ENCODE results near the gene GPC6. TPM values are rescaled to one million over a fixed set of nuclear protein-coding genes. Genes with fewer than 3 reads are reported as not detected.
A peak's percentile ranks its signal among the peaks of the same experiment; 100 is the strongest.

GPC6 gene
- total RNA-seq, 2 donors from 2014 or later, result 3.4 to 5.3 TPM

DNA sequence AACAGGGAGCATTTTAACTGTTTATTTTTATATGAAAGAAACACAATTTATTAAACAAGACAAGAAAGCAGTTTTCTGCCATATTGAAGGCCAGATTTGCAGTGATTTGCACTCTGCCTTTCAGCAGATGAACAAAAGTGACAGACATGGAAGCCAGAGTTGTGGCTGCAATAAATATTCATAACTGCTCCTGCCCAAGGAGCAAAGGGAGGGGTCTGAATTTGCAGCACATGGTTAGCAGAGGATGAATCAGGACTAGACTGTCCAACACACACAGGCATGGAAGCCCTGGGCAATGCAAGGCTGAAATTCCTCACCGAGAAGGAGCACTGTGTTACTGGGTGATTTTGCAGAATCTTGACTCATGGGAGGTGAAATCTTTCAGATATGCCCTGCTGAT, 834.7 kb downstream of the GPC6 start:
- Histone ChIP-seq H3K9me3 (no peaks in the 10 kb centered on the region), H3K27ac (no peak overlapping the region), H3K27me3 (replicated peaks; ENCODE audit: insufficient read depth) (no peaks in the 10 kb centered on the region), H3K4me3 (no peak overlapping the region), H3K36me3 (no peaks in the 10 kb centered on the region), H3K4me1 (replicated peaks) (no peaks in the 10 kb centered on the region)
- no peak for DNase-seq (ENCODE audit: low spot score)
- WGBS, result 46% methylated on average over 1 of the region's 1 CpG
- intact Hi-C loops (cut with DNase I), result no loop called here
- TF ChIP-seq POLR2AphosphoS5 (IDR thresholded peaks at IDR 0.05) (no peak), CTCF (IDR thresholded peaks at IDR 0.05) (no peak), POLR2A (IDR thresholded peaks at IDR 0.05) (no peak)

DNA sequence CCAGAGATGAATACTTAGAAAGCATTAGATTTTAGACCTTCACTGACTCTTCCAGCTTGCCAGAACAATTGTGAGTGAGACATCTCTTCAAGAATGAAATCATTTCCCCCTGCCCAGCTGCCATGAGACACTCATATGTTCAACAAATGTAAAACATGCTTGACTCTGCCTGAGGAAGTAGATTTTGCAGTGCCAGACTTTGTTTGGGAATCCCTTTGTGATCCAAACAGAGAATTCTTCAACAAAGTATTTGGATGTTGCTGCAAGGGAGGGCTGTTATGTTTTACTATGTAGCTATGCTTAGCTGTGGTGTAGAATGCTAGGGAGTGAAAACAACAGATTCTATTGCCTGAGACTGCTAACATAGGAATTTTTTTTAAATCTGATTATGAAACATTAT, 836.5 kb downstream of the GPC6 start:
- Histone ChIP-seq H3K9me3 (no peaks in the 10 kb centered on the region), H3K27me3 (replicated peaks; ENCODE audit: insufficient read depth) (no peaks in the 10 kb centered on the region), H3K4me1 (replicated peaks) (no peaks in the 10 kb centered on the region), H3K36me3 (no peaks in the 10 kb centered on the region), H3K27ac (no peak overlapping the region), H3K4me3 (no peak overlapping the region)
- no peak for DNase-seq (ENCODE audit: low spot score)
- TF ChIP-seq POLR2AphosphoS5 (IDR thresholded peaks at IDR 0.05) (no peak), CTCF (IDR thresholded peaks at IDR 0.05) (no peak), POLR2A (IDR thresholded peaks at IDR 0.05) (no peak)
- intact Hi-C loops (cut with DNase I), result no loop called here

- Histone ChIP-seq H3K27ac (no peak overlapping the region), H3K36me3 (no peaks in the 10 kb centered on the region), H3K4me1 (replicated peaks) (no peaks in the 10 kb centered on the region), H3K9me3 (no peaks in the 10 kb centered on the region), H3K27me3 (replicated peaks; ENCODE audit: insufficient read depth) (no peaks in the 10 kb centered on the region), H3K4me3 (no peak overlapping the region)
- intact Hi-C loops (cut with DNase I), result no loop called here
- 84% methylated on average over 4 of the region's 4 CpGs for WGBS
- DNase-seq (ENCODE audit: low spot score), result no peak
- TF ChIP-seq POLR2A (IDR thresholded peaks at IDR 0.05), result no peak
- no peak for TF ChIP-seq CTCF (IDR thresholded peaks at IDR 0.05)
- no peak for TF ChIP-seq POLR2AphosphoS5 (IDR thresholded peaks at IDR 0.05)
Measured at GRCh38 chr13:94063848-94064247, 837.2 kb downstream of the GPC6 start.

GRCh38 chr13:94065741-94066140, 839.1 kb downstream of the GPC6 start:
- Histone ChIP-seq H3K9me3 (no peaks in the 10 kb centered on the region), H3K4me3 (no peak overlapping the region), H3K27me3 (replicated peaks; ENCODE audit: insufficient read depth) (no peaks in the 10 kb centered on the region), H3K4me1 (replicated peaks) (no peaks in the 10 kb centered on the region), H3K36me3 (no peaks in the 10 kb centered on the region), H3K27ac (no peak overlapping the region)
- WGBS, result 60% methylated on average over 1 of the region's 1 CpG
- DNase-seq (ENCODE audit: low spot score), result no peak
- TF ChIP-seq POLR2A (IDR thresholded peaks at IDR 0.05) (no peak), POLR2AphosphoS5 (IDR thresholded peaks at IDR 0.05) (no peak), CTCF (IDR thresholded peaks at IDR 0.05) (no peak)
- intact Hi-C loops (cut with DNase I), result no loop called here

GRCh38 chr13:94073007-94073744, 846.6 kb downstream of the GPC6 start:
- no peaks in the 10 kb centered on the region for H3K27me3 ChIP-seq (replicated peaks; ENCODE audit: insufficient read depth)
- no peak overlapping the region for H3K4me3 ChIP-seq
- H3K4me1 ChIP-seq (replicated peaks), result no peaks in the 10 kb centered on the region
- 39% methylated on average over 4 of the region's 4 CpGs for WGBS
- no peak for DNase-seq (ENCODE audit: low spot score)
- TF ChIP-seq POLR2AphosphoS5 (IDR thresholded peaks at IDR 0.05), result no peak
- no peak for TF ChIP-seq POLR2A (IDR thresholded peaks at IDR 0.05)
- TF ChIP-seq CTCF (IDR thresholded peaks at IDR 0.05), result peak in 1 of 4 experiments; percentile 16
- no peaks in the 10 kb centered on the region for H3K36me3 ChIP-seq
- intact Hi-C loops (cut with DNase I), result no loop called here
- no peak overlapping the region for H3K27ac ChIP-seq
- no peaks in the 10 kb centered on the region for H3K9me3 ChIP-seq
